ENCODE data around the gene RSRC1.
"Not testable (repeated sequence)": the region's sequence is repeated elsewhere in the genome, so short reads cannot be mapped to it uniquely, and the experiment has no call there.

RSRC1 gene

GRCh38 chr3:158471639-158472294 lies 361.9 kb downstream of the RSRC1 start:
- no peaks in the 10 kb centered on the region for H3K36me3 ChIP-seq (ENCODE audit: insufficient read depth, low read length)
- no peak overlapping the region for H3K9ac ChIP-seq (ENCODE audit: low read depth, low read length)
- no peaks in the 10 kb centered on the region for H3K9me3 ChIP-seq (ENCODE audit: insufficient read depth, low read depth, low read length)
- WGBS, result 100% methylated on average over 2 of the region's 3 CpGs
- H3K4me1 ChIP-seq (ENCODE audit: insufficient read depth, low read length), result no peaks in the 10 kb centered on the region
- no peak overlapping the region for H3K4me3 ChIP-seq (ENCODE audit: low read length)
- H3K27ac ChIP-seq (ENCODE audit: low read depth, low read length), result no peak overlapping the region
- no peaks in the 10 kb centered on the region for H3K27me3 ChIP-seq (ENCODE audit: insufficient read depth, low read length)

- H3K27ac ChIP-seq (ENCODE audit: low read depth, low read length), result no peak overlapping the region
- no peaks in the 10 kb centered on the region for H3K9me3 ChIP-seq (ENCODE audit: insufficient read depth, low read depth, low read length)
- no peak overlapping the region for H3K4me3 ChIP-seq (ENCODE audit: low read length)
- WGBS, result 100% methylated on average over 2 of the region's 2 CpGs
- H3K4me1 ChIP-seq (ENCODE audit: insufficient read depth, low read length), result peaks cover 20% of the 10 kb centered on the region
- H3K36me3 ChIP-seq (ENCODE audit: insufficient read depth, low read length), result no peaks in the 10 kb centered on the region
- no peaks in the 10 kb centered on the region for H3K27me3 ChIP-seq (ENCODE audit: insufficient read depth, low read length)
- no peak overlapping the region for H3K9ac ChIP-seq (ENCODE audit: low read depth, low read length)
Measured at GRCh38 chr3:158479051-158479450, 369.2 kb downstream of the RSRC1 start.

- H3K9me3 ChIP-seq (ENCODE audit: insufficient read depth, low read depth, low read length), result no peaks in the 10 kb centered on the region
- no peak overlapping the region for H3K27ac ChIP-seq (ENCODE audit: low read depth, low read length)
- no peak overlapping the region for H3K4me3 ChIP-seq (ENCODE audit: low read length)
- H3K36me3 ChIP-seq (ENCODE audit: insufficient read depth, low read length), result no peaks in the 10 kb centered on the region
- H3K27me3 ChIP-seq (ENCODE audit: insufficient read depth, low read length), result no peaks in the 10 kb centered on the region
- H3K9ac ChIP-seq (ENCODE audit: low read depth, low read length), result no peak overlapping the region
- WGBS, result 88% methylated on average over 7 of the region's 7 CpGs
- peaks cover 20% of the 10 kb centered on the region for H3K4me1 ChIP-seq (ENCODE audit: insufficient read depth, low read length)
Measured at GRCh38 chr3:158483701-158484235, 373.9 kb downstream of the RSRC1 start.

- Histone ChIP-seq H3K27ac (ENCODE audit: low read depth, low read length) (no peak overlapping the region), H3K4me3 (ENCODE audit: low read length) (no peak overlapping the region), H3K4me1 (ENCODE audit: insufficient read depth, low read length) (peaks cover 14% of the 10 kb centered on the region), H3K36me3 (ENCODE audit: insufficient read depth, low read length) (no peaks in the 10 kb centered on the region), H3K9me3 (ENCODE audit: insufficient read depth, low read depth, low read length) (no peaks in the 10 kb centered on the region), H3K9ac (ENCODE audit: low read depth, low read length) (no peak overlapping the region), H3K27me3 (ENCODE audit: insufficient read depth, low read length) (no peaks in the 10 kb centered on the region)
Measured at GRCh38 chr3:158486200-158486599, 376.3 kb downstream of the RSRC1 start.

GRCh38 chr3:158488670-158489069 lies 378.8 kb downstream of the RSRC1 start:
- Histone ChIP-seq H3K27ac (ENCODE audit: low read depth, low read length) (no peak overlapping the region), H3K4me1 (ENCODE audit: insufficient read depth, low read length) (no peaks in the 10 kb centered on the region), H3K36me3 (ENCODE audit: insufficient read depth, low read length) (no peaks in the 10 kb centered on the region), H3K9me3 (ENCODE audit: insufficient read depth, low read depth, low read length) (no peaks in the 10 kb centered on the region), H3K4me3 (ENCODE audit: low read length) (no peak overlapping the region), H3K9ac (ENCODE audit: low read depth, low read length) (no peak overlapping the region), H3K27me3 (ENCODE audit: insufficient read depth, low read length) (no peaks in the 10 kb centered on the region)
- WGBS, result no CpG with 5 or more reads among the region's 2 CpGs

GRCh38 chr3:158489181-158489580 lies 379.3 kb downstream of the RSRC1 start:
- Histone ChIP-seq H3K27me3 (ENCODE audit: insufficient read depth, low read length) (no peaks in the 10 kb centered on the region), H3K36me3 (ENCODE audit: insufficient read depth, low read length) (no peaks in the 10 kb centered on the region), H3K9ac (ENCODE audit: low read depth, low read length) (no peak overlapping the region), H3K4me3 (ENCODE audit: low read length) (no peak overlapping the region), H3K4me1 (ENCODE audit: insufficient read depth, low read length) (no peaks in the 10 kb centered on the region), H3K9me3 (ENCODE audit: insufficient read depth, low read depth, low read length) (no peaks in the 10 kb centered on the region), H3K27ac (ENCODE audit: low read depth, low read length) (no peak overlapping the region)

GRCh38 chr3:158491968-158492367 lies 382.1 kb downstream of the RSRC1 start:
- Histone ChIP-seq H3K9me3 (ENCODE audit: insufficient read depth, low read depth, low read length) (no peaks in the 10 kb centered on the region), H3K36me3 (ENCODE audit: insufficient read depth, low read length) (no peaks in the 10 kb centered on the region), H3K4me1 (ENCODE audit: insufficient read depth, low read length) (no peaks in the 10 kb centered on the region), H3K27me3 (ENCODE audit: insufficient read depth, low read length) (no peaks in the 10 kb centered on the region), H3K9ac (ENCODE audit: low read depth, low read length) (no peak overlapping the region), H3K4me3 (ENCODE audit: low read length) (no peak overlapping the region), H3K27ac (ENCODE audit: low read depth, low read length) (no peak overlapping the region)
- 72% methylated on average over 2 of the region's 2 CpGs for WGBS

GRCh38 chr3:158492685-158493084 lies 382.8 kb downstream of the RSRC1 start:
- H3K9ac ChIP-seq (ENCODE audit: low read depth, low read length), result no peak overlapping the region
- H3K9me3 ChIP-seq (ENCODE audit: insufficient read depth, low read depth, low read length), result no peaks in the 10 kb centered on the region
- no peak overlapping the region for H3K27ac ChIP-seq (ENCODE audit: low read depth, low read length)
- no peak overlapping the region for H3K4me3 ChIP-seq (ENCODE audit: low read length)
- no peaks in the 10 kb centered on the region for H3K4me1 ChIP-seq (ENCODE audit: insufficient read depth, low read length)
- 92% methylated on average over 2 of the region's 3 CpGs for WGBS
- no peaks in the 10 kb centered on the region for H3K36me3 ChIP-seq (ENCODE audit: insufficient read depth, low read length)
- no peaks in the 10 kb centered on the region for H3K27me3 ChIP-seq (ENCODE audit: insufficient read depth, low read length)

GRCh38 chr3:158493931-158494330 lies 384.0 kb downstream of the RSRC1 start:
- Histone ChIP-seq H3K4me1 (ENCODE audit: insufficient read depth, low read length) (no peaks in the 10 kb centered on the region), H3K27ac (ENCODE audit: low read depth, low read length) (no peak overlapping the region), H3K9me3 (ENCODE audit: insufficient read depth, low read depth, low read length) (no peaks in the 10 kb centered on the region), H3K4me3 (ENCODE audit: low read length) (no peak overlapping the region), H3K36me3 (ENCODE audit: insufficient read depth, low read length) (no peaks in the 10 kb centered on the region), H3K27me3 (ENCODE audit: insufficient read depth, low read length) (no peaks in the 10 kb centered on the region), H3K9ac (ENCODE audit: low read depth, low read length) (no peak overlapping the region)
- 100% methylated on average over 1 of the region's 1 CpG for WGBS

GRCh38 chr3:158494673-158495072 lies 384.8 kb downstream of the RSRC1 start:
- H3K4me1 ChIP-seq (ENCODE audit: insufficient read depth, low read length), result no peaks in the 10 kb centered on the region
- H3K4me3 ChIP-seq (ENCODE audit: low read length), result no peak overlapping the region
- no peak overlapping the region for H3K27ac ChIP-seq (ENCODE audit: low read depth, low read length)
- 77% methylated on average over 4 of the region's 5 CpGs for WGBS
- no peaks in the 10 kb centered on the region for H3K36me3 ChIP-seq (ENCODE audit: insufficient read depth, low read length)
- H3K27me3 ChIP-seq (ENCODE audit: insufficient read depth, low read length), result no peaks in the 10 kb centered on the region
- H3K9me3 ChIP-seq (ENCODE audit: insufficient read depth, low read depth, low read length), result no peaks in the 10 kb centered on the region
- H3K9ac ChIP-seq (ENCODE audit: low read depth, low read length), result no peak overlapping the region

GRCh38 chr3:158495398-158495902 lies 385.6 kb downstream of the RSRC1 start:
- 94% methylated on average over 3 of the region's 4 CpGs for WGBS
- not testable (repeated sequence) for H3K9me3 ChIP-seq (ENCODE audit: insufficient read depth, low read depth, low read length); H3K9ac ChIP-seq (ENCODE audit: low read depth, low read length); H3K4me3 ChIP-seq (ENCODE audit: low read length); H3K27ac ChIP-seq (ENCODE audit: low read depth, low read length); H3K4me1 ChIP-seq (ENCODE audit: insufficient read depth, low read length); H3K36me3 ChIP-seq (ENCODE audit: insufficient read depth, low read length); H3K27me3 ChIP-seq (ENCODE audit: insufficient read depth, low read length)

GRCh38 chr3:158505117-158505516 lies 395.2 kb downstream of the RSRC1 start:
- H3K9ac ChIP-seq (ENCODE audit: low read depth, low read length), result no peak overlapping the region
- no peak overlapping the region for H3K4me3 ChIP-seq (ENCODE audit: low read length)
- no peaks in the 10 kb centered on the region for H3K36me3 ChIP-seq (ENCODE audit: insufficient read depth, low read length)
- no peaks in the 10 kb centered on the region for H3K9me3 ChIP-seq (ENCODE audit: insufficient read depth, low read depth, low read length)
- no peak overlapping the region for H3K27ac ChIP-seq (ENCODE audit: low read depth, low read length)
- no peaks in the 10 kb centered on the region for H3K27me3 ChIP-seq (ENCODE audit: insufficient read depth, low read length)
- H3K4me1 ChIP-seq (ENCODE audit: insufficient read depth, low read length), result no peaks in the 10 kb centered on the region

Measured in HUES64 (cell line).